SK-N-MC (cell line): ENCODE data around the gene RXRB.

Experiments
- EZH2 ChIP-seq: fragments of 200-600 bp; sonication (generic); IDR thresholded peaks from one replicate; pipeline ENCODE4 v1.6.1; 2017; ENCODE audit warnings: antibody characterized with exemption
- POLR2AphosphoS5 ChIP-seq: IDR thresholded peaks from 2 replicates; pipeline ENCODE4 v1.6.1; 2012; ENCODE audit warnings: mild to moderate bottlenecking, low read depth, low read length, borderline replicate concordance

DNA sequence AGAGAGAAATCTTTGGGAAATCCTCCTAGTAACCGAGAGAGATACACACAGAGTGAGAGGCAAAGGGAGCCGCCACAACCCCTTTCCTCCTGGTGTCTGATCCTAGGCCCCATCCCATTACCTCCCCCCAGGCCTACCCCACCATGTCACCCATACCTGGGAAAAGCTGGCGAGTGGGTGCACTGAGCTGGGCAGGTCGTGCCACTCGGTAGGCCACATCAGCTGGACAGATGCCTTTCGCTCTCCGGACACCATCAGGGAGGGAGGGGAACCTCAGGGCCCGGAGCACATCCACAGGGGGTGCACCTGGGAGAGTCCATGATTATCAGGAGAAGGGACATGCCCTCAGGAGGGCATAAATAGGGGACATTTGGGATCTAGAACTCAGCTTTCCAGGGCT, 11.3 kb downstream of the RXRB start:
- TF ChIP-seq EZH2 (no peak), POLR2AphosphoS5 (no peak)
